Measurements from ENCODE around the gene GGA3.

Gene GGA3

GRCh38 chr17:75241502-75241901 lies 19.9 kb downstream of the GGA3 start:
- DNase-seq (ENCODE audit: low read depth): no peak
- H3K4me3 ChIP-seq (ENCODE audit: low read length): no peak overlapping the region
- no peak for TF ChIP-seq CTCF (conservative IDR thresholded peaks at IDR 0.05; ENCODE audit: low read length)

GRCh38 chr17:75241143-75241430 lies 20.3 kb downstream of the GGA3 start:
- DNase-seq (ENCODE audit: low read depth): peak; percentile 66
- no peak for TF ChIP-seq CTCF (conservative IDR thresholded peaks at IDR 0.05; ENCODE audit: low read length)
- H3K4me3 ChIP-seq (ENCODE audit: low read length): no peak overlapping the region

GRCh38 chr17:75240394-75241142 lies 20.8 kb downstream of the GGA3 start:
- TF ChIP-seq CTCF (conservative IDR thresholded peaks at IDR 0.05; ENCODE audit: low read length): peak; percentile 58
- H3K4me3 ChIP-seq (ENCODE audit: low read length): no peak overlapping the region
- DNase-seq (ENCODE audit: low read depth): peak; percentile 24

DNA sequence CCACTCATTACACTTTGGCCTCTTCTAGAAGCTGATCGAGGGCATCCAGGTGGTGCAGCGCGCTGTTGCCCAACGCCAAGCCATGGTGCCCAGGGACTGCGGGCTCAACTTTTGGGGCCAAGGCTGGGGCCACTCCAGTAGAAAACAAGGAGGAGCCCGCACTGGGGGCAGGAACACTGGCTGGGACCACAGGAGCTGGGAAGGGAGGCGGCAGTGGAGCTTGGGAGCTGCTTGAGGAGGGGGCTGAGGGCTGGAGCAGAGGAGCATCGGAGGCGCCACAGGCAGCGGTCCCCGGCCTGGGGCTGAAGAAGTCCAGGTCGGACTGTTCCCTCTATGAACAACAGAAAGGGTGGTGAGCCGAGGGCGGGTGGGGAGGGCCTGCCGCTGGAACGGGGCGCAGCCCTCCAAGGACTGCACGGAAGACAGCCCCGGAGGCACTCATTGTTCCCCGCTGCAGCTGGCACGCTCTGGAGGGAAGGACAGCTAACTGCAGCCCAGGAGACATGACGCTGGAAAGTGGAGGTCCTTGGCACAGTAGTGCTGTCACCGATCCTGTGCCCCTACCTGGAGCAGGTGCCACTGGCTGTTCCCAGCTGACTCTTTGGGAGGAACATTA lies 21.5 kb downstream of the GGA3 start:
- TF ChIP-seq CTCF (conservative IDR thresholded peaks at IDR 0.05; ENCODE audit: low read length): no peak
- no peak for DNase-seq (ENCODE audit: low read depth)
- no peak overlapping the region for H3K4me3 ChIP-seq (ENCODE audit: low read length)

DNA sequence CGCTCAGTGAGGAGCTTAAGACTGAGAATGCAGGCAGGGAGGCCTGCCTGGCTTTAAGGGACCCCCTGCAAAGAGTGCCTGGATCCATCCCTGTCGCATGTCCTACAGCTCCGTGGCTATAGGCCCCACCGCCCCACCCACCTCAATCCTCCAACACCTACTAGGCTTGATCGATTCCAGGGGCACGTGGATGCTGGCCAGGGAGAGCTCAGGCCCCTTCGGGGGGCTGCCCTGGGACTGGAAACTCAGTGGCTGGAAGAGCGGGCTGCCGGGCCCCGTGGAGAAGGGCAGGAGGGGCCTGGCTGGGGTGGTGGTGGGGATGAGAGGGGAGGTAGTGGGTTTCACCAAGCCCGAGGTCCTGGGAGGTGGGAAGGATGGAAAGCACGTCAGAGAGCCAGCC lies 22.2 kb downstream of the GGA3 start:
- no peak for TF ChIP-seq CTCF (conservative IDR thresholded peaks at IDR 0.05; ENCODE audit: low read length)
- DNase-seq (ENCODE audit: low read depth): no peak
- H3K4me3 ChIP-seq (ENCODE audit: low read length): no peak overlapping the region

DNA sequence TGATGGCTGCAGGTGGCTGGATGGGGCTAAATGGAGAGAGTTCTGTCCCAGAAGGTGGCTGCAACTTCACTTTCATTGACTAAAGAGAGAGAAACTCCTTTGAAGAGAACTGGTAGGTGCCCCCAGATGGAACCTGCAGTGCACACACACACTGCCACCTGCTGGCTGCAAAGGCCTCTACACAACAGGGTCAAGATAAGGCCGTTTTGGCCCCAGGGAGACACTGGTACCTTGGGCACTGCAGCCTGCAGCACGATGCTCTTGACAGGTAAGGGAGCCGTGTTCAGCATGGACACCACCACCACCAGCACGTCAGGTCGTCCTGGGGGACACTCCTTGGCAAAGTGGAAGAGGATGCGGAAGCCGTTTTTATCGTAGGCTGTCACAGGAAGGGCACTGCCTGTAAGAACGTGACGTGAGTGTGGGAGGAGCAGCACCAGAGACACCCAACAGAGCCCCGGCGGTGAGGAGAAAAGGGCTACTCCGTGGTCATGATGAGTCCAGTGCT lies 22.7 kb downstream of the GGA3 start:
- no peak overlapping the region for H3K4me3 ChIP-seq (ENCODE audit: low read length)
- peak; percentile 83 for TF ChIP-seq CTCF (conservative IDR thresholded peaks at IDR 0.05; ENCODE audit: low read length)
- DNase-seq (ENCODE audit: low read depth): peak; percentile 67

GRCh38 chr17:75238020-75238580 lies 23.3 kb downstream of the GGA3 start:
- no peak for DNase-seq (ENCODE audit: low read depth)
- TF ChIP-seq CTCF (conservative IDR thresholded peaks at IDR 0.05; ENCODE audit: low read length): no peak

More at GRCh38 chr17:75238020-75238580, 23.3 kb downstream of the GGA3 start:
- no peak overlapping the region for H3K4me3 ChIP-seq (ENCODE audit: low read length)

Data from AG10803 (cell line).